ENCODE results near the gene BCL2. TPM values are rescaled to one million over a fixed set of nuclear protein-coding genes. Genes with fewer than 3 reads are reported as not detected.
A peak's percentile ranks its signal among the peaks of the same experiment; 100 is the strongest.

Gene BCL2
- polyA plus RNA-seq, 4 donors, result 0.89 to 7.2 (median 3.8) TPM

GRCh38 chr18:63112706-63113105 is 206.9 kb downstream of the BCL2 start:
- H3K9me3 ChIP-seq (ENCODE audit: control insufficient read depth in 2 of 2, insufficient read depth in 1 of 2, low read depth in 1 of 2, low read length in 1 of 2), result peaks cover 0 to 7% of the 10 kb centered on the region in 2 donors
- no peak for DNase-seq
- H3K27ac ChIP-seq (ENCODE audit: low read depth in 1 of 3, low read length in 2 of 3), result no peak overlapping the region
- FAIRE-seq, result no peak
- WGBS, 3 donors, result 87 to 89% (median 88%) methylated on average over 5 of the region's 5 CpGs
- no peaks in the 10 kb centered on the region for H3K27me3 ChIP-seq (ENCODE audit: control insufficient read depth in 3 of 3, insufficient read depth in 3 of 3, low read length in 3 of 3)
- H3K4me3 ChIP-seq (ENCODE audit: low read depth in 1 of 3, low read length in 3 of 3), result no peak overlapping the region
- H3K36me3 ChIP-seq (ENCODE audit: control insufficient read depth in 3 of 3, insufficient read depth in 2 of 3, low read depth in 1 of 3, low read length in 3 of 3), result no peaks in the 10 kb centered on the region
- peaks cover 2 to 7% (median 7%) of the 10 kb centered on the region in 3 donors for H3K4me1 ChIP-seq (ENCODE audit: control insufficient read depth in 3 of 3, insufficient read depth in 2 of 3, low read depth in 1 of 3, low read length in 2 of 3)

DNA sequence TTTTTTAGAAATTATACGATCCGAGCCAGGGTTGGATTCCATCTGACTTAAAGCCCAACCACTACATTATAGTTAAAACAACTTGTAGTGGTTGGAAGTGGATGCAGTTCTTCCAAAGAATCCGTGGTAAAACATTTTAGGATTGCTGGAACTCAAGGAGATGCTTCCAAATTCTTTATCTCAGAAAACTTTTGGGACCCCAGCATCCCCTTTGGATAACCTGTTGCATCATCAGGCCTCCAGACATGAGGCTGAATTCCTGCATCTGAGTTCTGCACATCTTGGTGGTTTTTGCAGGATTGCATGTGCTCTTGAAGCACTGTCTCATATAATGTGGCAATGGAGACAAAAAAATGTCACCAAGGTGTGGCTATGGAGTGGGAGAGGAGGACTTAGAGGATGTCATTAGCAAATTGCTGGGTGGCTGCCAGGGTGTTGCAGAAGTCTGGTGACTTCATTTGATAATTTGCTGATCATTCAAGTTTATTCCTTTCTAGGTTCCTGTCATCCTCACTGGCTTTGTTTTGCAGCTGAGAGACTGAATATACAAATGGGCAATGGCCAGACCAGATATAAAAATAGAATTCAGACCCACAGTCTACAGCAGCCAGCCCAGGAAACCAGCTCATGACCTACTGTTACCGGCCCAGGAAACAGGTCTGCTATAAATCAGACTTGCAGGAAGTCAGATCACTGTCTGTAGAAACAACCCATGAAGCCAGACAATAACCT is 207.7 kb downstream of the BCL2 start:
- no peak overlapping the region for H3K4me3 ChIP-seq (ENCODE audit: low read depth in 1 of 3, low read length in 3 of 3)
- H3K27ac ChIP-seq (ENCODE audit: low read depth in 1 of 3, low read length in 2 of 3), result peak overlapping the region in 1 of 3 donors; percentile 14
- H3K36me3 ChIP-seq (ENCODE audit: control insufficient read depth in 3 of 3, insufficient read depth in 2 of 3, low read depth in 1 of 3, low read length in 3 of 3), result no peaks in the 10 kb centered on the region
- 48 to 64% (median 59%) methylated on average over 4 of the region's 4 CpGs for WGBS, 3 donors
- no peaks in the 10 kb centered on the region for H3K27me3 ChIP-seq (ENCODE audit: control insufficient read depth in 3 of 3, insufficient read depth in 3 of 3, low read length in 3 of 3)
- H3K4me1 ChIP-seq (ENCODE audit: control insufficient read depth in 3 of 3, insufficient read depth in 2 of 3, low read depth in 1 of 3, low read length in 2 of 3), result peaks cover 2 to 7% (median 7%) of the 10 kb centered on the region in 3 donors
- DNase-seq (peak; percentile 51 to 72), FAIRE-seq (no peak)
- peaks cover 0 to 7% of the 10 kb centered on the region in 2 donors for H3K9me3 ChIP-seq (ENCODE audit: control insufficient read depth in 2 of 2, insufficient read depth in 1 of 2, low read depth in 1 of 2, low read length in 1 of 2)

DNA sequence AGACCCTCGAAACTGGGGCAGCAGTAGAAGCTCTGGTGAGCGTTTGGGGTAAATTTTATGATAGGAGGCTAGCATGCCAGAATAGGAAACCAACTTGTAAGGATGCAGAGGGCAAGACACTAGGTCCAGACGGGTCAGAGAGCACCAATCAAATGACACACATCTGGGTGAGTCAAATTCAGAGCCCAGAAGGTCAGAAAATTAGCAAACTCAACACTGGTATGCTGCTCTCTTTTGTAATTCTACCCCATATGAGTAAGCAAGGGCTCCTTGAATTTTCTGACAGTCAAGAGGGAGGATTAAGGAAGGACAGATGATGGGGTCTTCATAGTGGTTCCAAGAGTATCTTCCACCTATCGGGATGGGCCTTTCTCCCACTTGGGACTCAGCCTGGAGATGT is 209.8 kb downstream of the BCL2 start:
- Histone ChIP-seq H3K36me3 (ENCODE audit: control insufficient read depth in 3 of 3, insufficient read depth in 2 of 3, low read depth in 1 of 3, low read length in 3 of 3) (no peaks in the 10 kb centered on the region), H3K4me3 (ENCODE audit: low read depth in 1 of 3, low read length in 3 of 3) (no peak overlapping the region), H3K27me3 (ENCODE audit: control insufficient read depth in 3 of 3, insufficient read depth in 3 of 3, low read length in 3 of 3) (no peaks in the 10 kb centered on the region), H3K27ac (ENCODE audit: low read depth in 1 of 3, low read length in 2 of 3) (no peak overlapping the region), H3K4me1 (ENCODE audit: control insufficient read depth in 3 of 3, insufficient read depth in 2 of 3, low read depth in 1 of 3, low read length in 2 of 3) (peaks cover 2 to 7% (median 7%) of the 10 kb centered on the region in 3 donors), H3K9me3 (ENCODE audit: control insufficient read depth in 2 of 2, insufficient read depth in 1 of 2, low read depth in 1 of 2, low read length in 1 of 2) (peaks cover 0 to 7% of the 10 kb centered on the region in 2 donors)
- 75 to 85% (median 82%) methylated on average over 4 of the region's 4 CpGs for WGBS, 3 donors
- no peak for DNase-seq
- no peak for FAIRE-seq

- Histone ChIP-seq H3K4me1 (ENCODE audit: control insufficient read depth in 3 of 3, insufficient read depth in 2 of 3, low read depth in 1 of 3, low read length in 2 of 3) (peaks cover 2 to 7% (median 7%) of the 10 kb centered on the region in 3 donors), H3K27ac (ENCODE audit: low read depth in 1 of 3, low read length in 2 of 3) (no peak overlapping the region), H3K9me3 (ENCODE audit: control insufficient read depth in 2 of 2, insufficient read depth in 1 of 2, low read depth in 1 of 2, low read length in 1 of 2) (peaks cover 0 to 10% of the 10 kb centered on the region in 2 donors), H3K27me3 (ENCODE audit: control insufficient read depth in 3 of 3, insufficient read depth in 3 of 3, low read length in 3 of 3) (no peaks in the 10 kb centered on the region), H3K36me3 (ENCODE audit: control insufficient read depth in 3 of 3, insufficient read depth in 2 of 3, low read depth in 1 of 3, low read length in 3 of 3) (no peaks in the 10 kb centered on the region), H3K4me3 (ENCODE audit: low read depth in 1 of 3, low read length in 3 of 3) (no peak overlapping the region)
- WGBS, 3 donors, result 78 to 90% (median 85%) methylated on average over 5 of the region's 5 CpGs
- no peak for FAIRE-seq
- DNase-seq, result no peak
Measured at GRCh38 chr18:63109022-63109421, 210.5 kb downstream of the BCL2 start.

- Histone ChIP-seq H3K36me3 (ENCODE audit: control insufficient read depth in 3 of 3, insufficient read depth in 2 of 3, low read depth in 1 of 3, low read length in 3 of 3) (no peaks in the 10 kb centered on the region), H3K27me3 (ENCODE audit: control insufficient read depth in 3 of 3, insufficient read depth in 3 of 3, low read length in 3 of 3) (no peaks in the 10 kb centered on the region), H3K4me1 (ENCODE audit: control insufficient read depth in 3 of 3, insufficient read depth in 2 of 3, low read depth in 1 of 3, low read length in 2 of 3) (peaks cover 2 to 7% (median 7%) of the 10 kb centered on the region in 3 donors), H3K4me3 (ENCODE audit: low read depth in 1 of 3, low read length in 3 of 3) (no peak overlapping the region), H3K27ac (ENCODE audit: low read depth in 1 of 3, low read length in 2 of 3) (no peak overlapping the region), H3K9me3 (ENCODE audit: control insufficient read depth in 2 of 2, insufficient read depth in 1 of 2, low read depth in 1 of 2, low read length in 1 of 2) (peaks cover 0 to 10% of the 10 kb centered on the region in 2 donors)
- WGBS, 3 donors, result 77 to 93% (median 87%) methylated on average over 7 of the region's 7 CpGs
- FAIRE-seq (no peak), DNase-seq (no peak)
Measured at GRCh38 chr18:63107931-63108330, 211.6 kb downstream of the BCL2 start.

DNA sequence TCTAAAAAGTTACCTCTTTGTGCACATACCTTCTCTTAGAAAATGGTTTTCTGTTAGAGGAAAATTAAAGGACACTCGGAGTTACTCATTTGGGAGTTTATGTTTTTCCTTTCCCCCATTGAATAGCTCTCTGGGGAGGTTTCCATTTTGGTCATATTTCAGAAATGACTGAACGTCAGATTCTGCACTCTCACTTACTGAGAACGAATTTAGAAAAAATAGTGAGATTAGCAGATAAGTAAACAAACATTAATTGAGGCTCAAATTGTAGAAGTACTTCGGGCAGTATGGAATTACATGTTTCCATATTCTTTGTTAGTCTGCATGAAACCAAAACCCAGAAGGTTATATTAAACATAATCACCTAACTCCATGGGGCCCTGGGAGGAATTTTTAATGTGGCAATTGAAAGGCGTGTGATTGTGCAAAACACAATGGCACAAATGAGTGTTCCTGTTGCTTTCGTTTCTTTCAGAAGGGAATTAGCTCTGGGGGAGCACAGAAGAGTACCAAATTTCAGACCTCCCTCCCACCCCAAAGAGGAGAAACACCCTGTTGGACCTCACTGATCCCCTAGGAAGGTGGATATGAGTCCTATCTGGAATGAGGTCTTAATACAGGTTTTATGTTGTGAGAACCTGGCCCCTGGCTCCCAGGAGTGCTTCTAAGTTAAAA is 212.3 kb downstream of the BCL2 start:
- DNase-seq (no peak), FAIRE-seq (no peak)
- H3K36me3 ChIP-seq (ENCODE audit: control insufficient read depth in 3 of 3, insufficient read depth in 2 of 3, low read depth in 1 of 3, low read length in 3 of 3), result no peaks in the 10 kb centered on the region
- no peak overlapping the region for H3K27ac ChIP-seq (ENCODE audit: low read depth in 1 of 3, low read length in 2 of 3)
- no peaks in the 10 kb centered on the region for H3K27me3 ChIP-seq (ENCODE audit: control insufficient read depth in 3 of 3, insufficient read depth in 3 of 3, low read length in 3 of 3)
- peaks cover under 1 to 3% (median 3%) of the 10 kb centered on the region in 3 donors for H3K4me1 ChIP-seq (ENCODE audit: control insufficient read depth in 3 of 3, insufficient read depth in 2 of 3, low read depth in 1 of 3, low read length in 2 of 3)
- 41 to 47% (median 43%) methylated on average over 6 of the region's 6 CpGs for WGBS, 3 donors
- no peak overlapping the region for H3K4me3 ChIP-seq (ENCODE audit: low read depth in 1 of 3, low read length in 3 of 3)
- H3K9me3 ChIP-seq (ENCODE audit: control insufficient read depth in 2 of 2, insufficient read depth in 1 of 2, low read depth in 1 of 2, low read length in 1 of 2), result peaks cover 0 to 6% of the 10 kb centered on the region in 2 donors

DNA sequence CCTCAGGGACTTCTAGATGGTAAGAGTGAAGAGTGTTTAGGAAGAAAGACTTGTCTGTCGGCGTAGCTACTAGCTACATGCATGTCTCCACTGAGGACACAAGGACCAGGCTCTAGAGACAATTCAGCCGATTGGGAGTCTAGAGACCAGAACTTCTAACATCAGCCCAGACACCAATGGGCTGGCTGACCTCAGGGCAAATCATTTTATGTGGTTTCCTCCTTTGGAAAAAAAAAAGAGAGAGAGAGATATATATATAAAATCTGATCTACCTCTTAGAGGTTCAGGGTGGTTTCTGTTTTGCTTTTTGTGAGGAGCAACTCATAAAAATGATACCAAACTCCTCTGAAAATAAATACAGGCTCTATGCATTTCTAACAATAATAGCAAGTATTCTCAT is 212.8 kb downstream of the BCL2 start:
- H3K4me3 ChIP-seq (ENCODE audit: low read depth in 1 of 3, low read length in 3 of 3), result no peak overlapping the region
- FAIRE-seq (no peak), DNase-seq (no peak)
- 72 to 84% (median 79%) methylated on average over 3 of the region's 3 CpGs for WGBS, 3 donors
- no peak overlapping the region for H3K27ac ChIP-seq (ENCODE audit: low read depth in 1 of 3, low read length in 2 of 3)
- H3K9me3 ChIP-seq (ENCODE audit: control insufficient read depth in 2 of 2, insufficient read depth in 1 of 2, low read depth in 1 of 2, low read length in 1 of 2), result peaks cover 0 to 3% of the 10 kb centered on the region in 2 donors
- H3K4me1 ChIP-seq (ENCODE audit: control insufficient read depth in 3 of 3, insufficient read depth in 2 of 3, low read depth in 1 of 3, low read length in 2 of 3), result peaks cover 0 to 4% (median 2%) of the 10 kb centered on the region in 3 donors
- no peaks in the 10 kb centered on the region for H3K36me3 ChIP-seq (ENCODE audit: control insufficient read depth in 3 of 3, insufficient read depth in 2 of 3, low read depth in 1 of 3, low read length in 3 of 3)
- H3K27me3 ChIP-seq (ENCODE audit: control insufficient read depth in 3 of 3, insufficient read depth in 3 of 3, low read length in 3 of 3), result no peaks in the 10 kb centered on the region

- H3K27ac ChIP-seq (ENCODE audit: low read depth in 1 of 3, low read length in 2 of 3), result no peak overlapping the region
- peaks cover 0 to 13% (median 9%) of the 10 kb centered on the region in 3 donors for H3K4me1 ChIP-seq (ENCODE audit: control insufficient read depth in 3 of 3, insufficient read depth in 2 of 3, low read depth in 1 of 3, low read length in 2 of 3)
- no peaks in the 10 kb centered on the region for H3K36me3 ChIP-seq (ENCODE audit: control insufficient read depth in 3 of 3, insufficient read depth in 2 of 3, low read depth in 1 of 3, low read length in 3 of 3)
- H3K9me3 ChIP-seq (ENCODE audit: control insufficient read depth in 2 of 2, insufficient read depth in 1 of 2, low read depth in 1 of 2, low read length in 1 of 2), result peaks cover 0 to 3% of the 10 kb centered on the region in 2 donors
- FAIRE-seq (no peak), DNase-seq (no peak)
- no peak overlapping the region for H3K4me3 ChIP-seq (ENCODE audit: low read depth in 1 of 3, low read length in 3 of 3)
- WGBS, 3 donors, result 92 to 95% (median 94%) methylated on average over 14 of the region's 14 CpGs
- no peaks in the 10 kb centered on the region for H3K27me3 ChIP-seq (ENCODE audit: control insufficient read depth in 3 of 3, insufficient read depth in 3 of 3, low read length in 3 of 3)
Measured at GRCh38 chr18:63105636-63106316, 213.8 kb downstream of the BCL2 start.
